OCI-M1 (cell line): ENCODE results near the gene RFC3.
"Not testable (repeated sequence)": the region's sequence is repeated elsewhere in the genome, so short reads cannot be mapped to it uniquely, and the experiment has no call there.

Experiments
- DNase-seq: peaks from one replicate; lab custom pipeline; 2025; lab: John Stamatoyannopoulos, UW

RFC3 gene

GRCh38 chr13:33817901-33818706 is at the start of gene RFC3:
Gene RFC3 (plus strand): TSS chr13:33818149. CDS start chr13:33818179, 30 bp downstream.
- peak; percentile 93 for DNase-seq

DNA sequence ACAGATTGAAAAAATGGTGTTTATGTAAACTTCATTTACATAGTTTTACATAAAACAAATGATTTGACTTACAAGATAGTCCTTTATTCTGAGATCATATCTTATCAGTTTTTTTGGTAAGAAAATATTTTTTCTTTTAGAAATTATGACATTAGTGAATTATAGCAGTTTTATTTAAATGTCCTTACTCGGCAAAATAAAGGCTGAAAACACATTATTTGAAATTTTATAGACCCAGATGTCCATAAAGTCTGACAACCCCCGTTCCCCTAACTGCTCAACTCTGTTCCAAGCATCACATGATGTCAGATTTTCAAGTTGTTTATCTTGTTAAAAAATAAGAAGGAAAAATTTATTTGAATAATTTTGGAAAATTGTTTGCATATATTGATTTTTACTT is 46.7 kb upstream of the RFC3 start:
- no peak for DNase-seq

DNA sequence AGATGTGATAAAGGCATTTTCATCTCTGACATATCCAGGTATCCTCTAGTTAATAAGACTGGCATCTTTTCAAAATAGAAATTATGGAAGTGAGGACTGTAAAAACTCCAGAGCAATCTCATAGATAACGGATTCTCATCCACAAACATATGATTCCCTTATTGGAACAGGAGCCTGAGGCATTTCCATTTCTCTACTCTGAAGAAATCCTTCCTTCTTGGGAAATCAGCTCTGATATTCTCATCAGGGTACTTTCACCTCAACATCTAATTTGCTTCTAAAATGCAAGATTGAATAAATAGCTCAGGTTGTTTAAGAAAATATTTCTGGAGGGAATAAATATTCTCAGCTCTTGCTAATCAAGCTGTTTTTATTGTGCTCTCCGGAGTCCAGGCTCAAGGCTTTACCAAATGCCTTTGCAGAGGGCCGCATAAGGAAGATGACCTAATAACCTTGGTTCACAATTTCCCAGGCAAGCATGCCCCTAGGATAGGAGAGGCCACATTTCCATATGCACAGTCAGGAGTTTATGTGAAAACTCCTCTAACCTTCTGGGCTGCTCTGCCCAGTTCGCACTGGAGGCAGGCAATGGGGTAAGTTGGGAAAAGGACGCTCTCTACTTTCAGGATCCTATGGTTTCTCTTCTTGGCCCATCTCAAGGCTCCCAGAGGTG is 44.0 kb upstream of the RFC3 start:
- no peak for DNase-seq

DNA sequence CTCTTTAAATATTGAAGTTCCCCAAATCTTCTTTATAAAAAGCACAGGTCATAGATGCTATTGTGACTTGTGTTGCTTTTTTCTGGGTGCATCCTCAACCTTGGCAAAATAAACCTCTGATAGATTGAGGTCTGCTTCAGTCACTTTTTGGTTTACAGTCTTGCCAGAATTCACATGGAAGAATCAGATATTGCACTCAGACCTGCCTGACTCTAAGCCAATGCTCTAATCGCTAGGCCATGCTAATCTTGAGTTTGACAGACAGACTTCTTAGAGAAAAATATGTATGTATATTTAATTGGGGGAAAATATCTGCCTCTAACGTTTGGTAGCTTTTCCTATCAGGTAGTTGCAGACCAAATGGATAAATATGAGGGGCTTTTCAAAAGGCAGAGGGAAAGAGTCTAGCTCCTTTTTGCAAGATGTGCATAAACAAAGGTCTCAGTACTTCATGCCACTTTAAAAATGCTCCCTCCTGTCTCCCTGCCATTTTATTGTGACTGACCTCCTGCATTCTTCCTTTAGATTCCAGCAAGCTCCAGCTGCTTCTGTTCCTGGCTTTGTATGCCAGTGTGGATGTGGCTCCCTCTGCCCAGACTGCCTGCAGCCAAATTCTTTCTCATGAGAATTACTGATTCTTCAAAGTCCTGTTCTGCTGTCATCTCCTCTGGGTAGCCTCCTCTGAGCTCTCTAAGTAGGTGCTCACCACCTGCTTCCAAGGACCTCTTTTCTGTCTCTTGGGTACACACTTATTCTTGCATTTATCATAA is 42.4 kb upstream of the RFC3 start:
- peak; percentile 30 for DNase-seq

DNA sequence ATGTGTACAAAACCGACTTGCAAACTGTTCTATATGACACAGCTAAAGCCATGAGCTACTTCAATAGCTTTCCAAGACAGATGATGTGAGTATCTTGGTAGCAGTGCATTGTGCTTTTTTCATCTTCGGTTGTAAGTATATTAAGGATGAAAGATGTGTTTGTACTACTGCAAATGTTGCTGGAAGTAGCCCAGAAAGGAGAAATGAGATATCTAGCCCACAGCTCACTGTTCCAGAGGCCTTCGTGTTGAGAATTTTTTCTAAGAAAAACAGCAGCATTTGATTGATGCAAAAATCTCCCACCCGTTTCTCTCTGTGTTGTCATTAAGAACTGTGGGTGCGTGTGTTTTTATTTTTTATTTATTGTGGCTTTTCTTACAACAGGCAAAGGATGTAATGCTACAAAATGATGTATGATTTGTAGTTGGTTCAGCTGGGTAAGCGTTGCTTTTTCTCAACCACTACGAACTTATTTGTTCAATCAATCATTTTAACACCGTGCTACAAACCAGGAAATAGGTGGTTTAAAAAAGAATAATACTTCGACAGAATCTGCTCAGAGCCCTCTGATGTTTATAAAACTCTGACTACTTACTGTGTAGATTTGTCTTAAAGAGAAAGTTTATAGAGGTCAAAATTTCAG is 41.6 kb upstream of the RFC3 start:
- no peak for DNase-seq

GRCh38 chr13:33782631-33783030 is 35.3 kb upstream of the RFC3 start:
- DNase-seq, result no peak

GRCh38 chr13:33783212-33783611 is 34.7 kb upstream of the RFC3 start:
- not testable (repeated sequence) for DNase-seq

- no peak for DNase-seq
Observed at GRCh38 chr13:33784738-33785137, 33.2 kb upstream of the RFC3 start.

DNA sequence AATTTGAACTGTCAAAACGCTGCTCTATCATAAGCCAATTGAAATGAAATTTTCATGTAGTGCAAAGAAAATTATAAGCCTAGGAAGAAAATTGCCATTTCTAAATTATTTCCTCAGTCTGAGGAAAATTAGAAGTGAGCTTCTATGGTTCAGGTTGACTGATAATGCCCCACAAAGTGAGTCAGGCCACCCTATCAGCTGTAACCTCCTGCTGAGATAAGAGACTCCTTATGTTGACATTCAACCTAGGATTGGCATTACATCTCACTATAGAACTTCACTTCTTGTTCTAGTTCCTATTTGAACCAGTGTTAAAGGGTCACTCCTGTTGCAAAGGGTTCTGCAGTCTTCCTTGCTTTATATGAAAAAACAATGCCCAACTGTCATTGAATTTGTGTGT is 32.6 kb upstream of the RFC3 start:
- peak; percentile 84 for DNase-seq

DNA sequence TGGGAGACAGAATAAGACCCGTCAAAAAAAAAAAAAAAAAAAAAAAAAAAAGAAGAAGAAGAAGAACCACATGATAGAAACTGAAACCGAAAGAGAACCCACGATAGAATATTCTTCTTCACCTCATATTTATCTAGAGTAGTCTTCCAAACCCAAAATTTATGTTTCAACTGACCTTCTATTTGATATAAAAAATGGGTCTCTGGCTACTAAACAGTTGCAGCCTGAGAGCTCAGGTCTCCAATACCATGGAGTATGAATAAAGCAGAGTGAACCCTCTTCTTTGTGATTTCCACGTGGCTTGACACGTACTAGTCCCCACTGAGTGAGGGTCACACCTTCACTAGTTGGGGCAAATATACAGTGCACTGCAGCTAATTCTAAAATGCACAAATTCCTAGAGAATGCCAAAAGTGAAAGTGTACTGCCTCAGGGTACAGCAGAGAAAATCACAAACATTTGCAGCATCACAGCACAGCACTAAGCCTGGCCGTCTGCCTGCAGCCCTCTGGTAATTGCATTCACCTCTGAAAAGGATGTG is 30.8 kb upstream of the RFC3 start:
- peak; percentile 76 for DNase-seq

GRCh38 chr13:33789066-33789606 is 28.8 kb upstream of the RFC3 start:
- no peak for DNase-seq

GRCh38 chr13:33789739-33790138 is 28.2 kb upstream of the RFC3 start:
- DNase-seq, result no peak

DNA sequence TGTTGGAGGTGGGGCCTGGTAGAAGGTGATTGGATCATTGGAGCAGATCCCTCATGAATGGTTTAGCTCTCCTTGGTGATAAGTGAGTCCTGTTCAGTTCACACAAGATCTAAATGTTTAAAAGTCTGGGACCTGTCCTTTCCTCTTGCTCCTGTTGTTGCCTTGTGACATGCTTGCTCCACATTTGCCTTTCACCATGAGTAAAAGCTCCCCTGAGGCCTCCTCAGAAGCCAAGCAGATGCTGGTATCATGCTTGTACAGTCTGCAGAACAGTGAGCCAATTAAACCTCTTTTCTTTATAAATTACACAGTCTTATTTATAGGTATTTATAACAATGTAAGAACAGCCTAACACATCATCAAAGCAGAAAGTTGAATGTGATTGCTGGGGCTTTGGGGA is 24.2 kb upstream of the RFC3 start:
- DNase-seq, result no peak

DNA sequence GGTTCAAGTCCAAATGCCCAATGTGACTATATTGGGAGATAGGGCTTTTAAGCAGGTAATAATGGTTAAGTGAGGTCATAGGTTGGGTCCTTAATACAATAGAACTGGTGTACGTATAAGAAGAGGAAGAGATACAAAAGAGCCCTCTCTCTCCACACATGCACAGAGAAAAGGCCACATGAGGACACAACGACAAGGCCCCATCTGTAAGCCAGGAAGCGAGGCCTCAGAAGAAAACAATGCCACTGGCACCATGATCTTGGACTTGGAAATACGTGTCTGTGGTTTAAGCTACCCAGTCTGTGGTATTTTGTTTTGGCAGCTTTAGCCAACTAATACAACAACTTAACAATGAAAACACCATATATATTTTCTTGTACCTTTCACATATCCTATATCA is 23.4 kb upstream of the RFC3 start:
- DNase-seq, result no peak

GRCh38 chr13:33796095-33796494 is 21.9 kb upstream of the RFC3 start:
- no peak for DNase-seq

- peak; percentile 17 for DNase-seq
Observed at GRCh38 chr13:33797622-33798021, 20.3 kb upstream of the RFC3 start.

- peak; percentile 13 for DNase-seq
Observed at GRCh38 chr13:33798023-33798422, 19.9 kb upstream of the RFC3 start.

DNA sequence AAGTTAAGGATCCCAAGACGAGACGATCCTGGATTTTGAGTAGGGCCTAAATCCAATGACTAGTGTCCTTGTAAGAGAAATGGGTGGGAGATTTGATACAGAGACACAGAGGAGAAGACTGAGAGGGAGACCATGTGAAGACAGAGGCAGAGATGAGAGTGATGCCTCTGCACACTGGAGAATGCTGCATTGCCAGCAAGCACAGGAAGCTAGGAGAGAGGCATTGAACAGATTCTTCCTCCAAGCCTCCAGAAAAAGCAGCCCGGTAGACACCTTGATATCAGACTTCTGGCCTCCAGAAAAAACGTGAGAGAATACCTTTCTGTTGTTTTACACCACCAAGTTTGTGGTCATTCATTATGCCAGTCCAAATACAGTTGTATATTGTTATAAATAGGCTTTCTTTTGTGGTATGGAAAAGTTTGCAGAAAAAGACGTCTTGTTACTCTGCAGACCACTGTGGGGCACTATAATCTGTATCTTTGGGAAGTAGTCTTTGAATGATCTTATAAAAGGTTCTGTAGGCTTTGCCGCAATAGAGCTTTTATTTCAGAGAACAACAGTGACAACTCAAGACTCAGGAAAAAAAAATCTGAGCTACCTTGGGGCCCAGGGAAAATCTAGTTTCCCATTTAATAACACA is 17.9 kb upstream of the RFC3 start:
- DNase-seq, result peak; percentile 75

DNA sequence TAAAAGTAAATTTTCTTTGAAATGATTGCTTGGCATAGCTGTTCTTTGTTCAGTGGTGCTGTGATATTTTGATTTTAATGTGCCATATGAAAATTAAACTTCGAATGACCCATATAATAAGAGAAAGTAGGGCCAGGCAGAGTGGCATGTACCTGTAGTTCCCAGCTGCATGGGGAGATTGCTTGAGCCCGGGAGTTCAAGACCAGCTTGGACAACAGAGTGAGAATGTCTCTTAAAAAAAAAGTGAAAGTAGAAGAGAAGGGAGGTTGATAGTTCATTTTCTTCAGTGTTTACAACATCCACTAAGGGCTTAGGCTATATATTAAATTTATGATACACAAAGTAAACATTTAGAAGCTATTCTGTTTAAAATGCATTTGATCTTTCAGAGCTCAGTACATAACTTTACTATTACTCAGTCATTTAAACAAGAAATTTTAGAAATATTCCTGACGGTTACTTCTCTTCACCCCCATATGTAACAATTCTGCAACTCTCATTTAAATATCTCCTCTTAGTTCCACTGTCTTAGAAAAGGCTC is 17.2 kb upstream of the RFC3 start:
- DNase-seq, result peak; percentile 27

DNA sequence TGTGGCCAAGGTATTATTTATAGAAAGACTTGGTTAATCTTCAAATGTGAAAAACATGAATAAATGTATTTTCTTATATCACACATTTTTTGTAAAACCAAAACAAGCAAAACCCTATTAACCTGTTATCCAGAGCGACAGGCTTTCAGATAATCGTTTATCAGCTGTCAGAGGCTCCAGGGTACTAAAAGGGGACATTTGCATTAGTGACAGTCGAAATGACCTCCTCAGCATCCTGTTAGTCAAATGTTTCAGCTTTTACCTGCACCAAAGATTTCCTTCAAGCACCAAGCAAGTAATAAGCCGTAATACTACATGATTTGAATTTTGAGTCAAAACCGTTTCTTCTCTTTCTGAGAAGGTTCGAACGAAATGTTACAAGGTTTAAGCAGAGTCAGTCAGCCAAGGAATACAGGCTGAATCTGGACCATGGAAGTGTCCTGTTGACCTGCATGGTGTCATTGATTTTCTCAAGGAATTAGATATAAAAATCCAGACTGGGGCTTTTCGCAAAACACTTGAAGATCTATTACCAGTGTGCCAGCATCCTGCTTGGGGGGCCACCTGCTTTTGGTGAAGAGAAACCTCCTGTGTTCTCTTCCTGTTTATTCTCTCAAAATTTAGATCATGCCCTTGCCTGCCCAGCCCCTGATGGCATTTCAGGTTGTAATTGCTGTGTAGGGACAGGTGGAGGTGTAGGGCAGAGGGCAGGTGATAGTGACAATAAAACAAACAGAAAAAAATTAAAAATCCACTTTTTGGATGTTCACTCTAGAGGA is 11.3 kb upstream of the RFC3 start:
- DNase-seq, result no peak
